SHP77 treated with DMSO at 0.1 percent for 48 hours (cell line): Measurements from ENCODE around the gene COL9A1.
"Not testable (repeated sequence)": the region's sequence is repeated elsewhere in the genome, so short reads cannot be mapped to it uniquely, and the experiment has no call there.

ENCODE experiments used
- DNase-seq: peaks from one replicate; lab custom pipeline; 2025; lab: John Stamatoyannopoulos, UW

COL9A1 gene

GRCh38 chr6:70303034-70303525 lies at the start of gene COL9A1:
COL9A1 (minus strand) TSS chr6:70303084; CDS start chr6:70302924, 160 bp downstream.
- no peak for DNase-seq

GRCh38 chr6:70351461-70351860 lies 48.6 kb upstream of the COL9A1 start:
- DNase-seq = no peak

- no peak for DNase-seq
Measured at GRCh38 chr6:70345619-70346018, 42.7 kb upstream of the COL9A1 start.

GRCh38 chr6:70343313-70343712 lies 40.4 kb upstream of the COL9A1 start:
- DNase-seq = no peak

- not testable (repeated sequence) for DNase-seq
Measured at GRCh38 chr6:70339810-70340209, 36.9 kb upstream of the COL9A1 start.

GRCh38 chr6:70338775-70339174 lies 35.9 kb upstream of the COL9A1 start:
- no peak for DNase-seq

- no peak for DNase-seq
Measured at GRCh38 chr6:70337743-70338105, 34.8 kb upstream of the COL9A1 start.

GRCh38 chr6:70336996-70337742 lies 34.3 kb upstream of the COL9A1 start:
- DNase-seq = no peak

- DNase-seq = no peak
Measured at GRCh38 chr6:70327036-70327435, 24.2 kb upstream of the COL9A1 start.

- no peak for DNase-seq
Measured at GRCh38 chr6:70325009-70325408, 22.1 kb upstream of the COL9A1 start.

GRCh38 chr6:70317799-70318198 lies 14.9 kb upstream of the COL9A1 start:
- DNase-seq = not testable (repeated sequence)

- no peak for DNase-seq
Measured at GRCh38 chr6:70315079-70315751, 12.3 kb upstream of the COL9A1 start.

- DNase-seq = no peak
Measured at GRCh38 chr6:70314296-70314695, 11.4 kb upstream of the COL9A1 start.

GRCh38 chr6:70312165-70312745 lies 9.4 kb upstream of the COL9A1 start:
- no peak for DNase-seq

- DNase-seq = no peak
Measured at GRCh38 chr6:70310063-70310694, 7.3 kb upstream of the COL9A1 start.

- no peak for DNase-seq
Measured at GRCh38 chr6:70309243-70309642, 6.4 kb upstream of the COL9A1 start.

GRCh38 chr6:70308142-70308541 lies 5.3 kb upstream of the COL9A1 start:
- not testable (repeated sequence) for DNase-seq

- DNase-seq = no peak
Measured at GRCh38 chr6:70307008-70307407, 4.1 kb upstream of the COL9A1 start.

GRCh38 chr6:70304616-70305015 lies 1.7 kb upstream of the COL9A1 start:
- DNase-seq = no peak

- DNase-seq = no peak
Measured at GRCh38 chr6:70299456-70299855, 3.4 kb downstream of the COL9A1 start.

GRCh38 chr6:70298068-70298467 lies 4.8 kb downstream of the COL9A1 start:
- no peak for DNase-seq

GRCh38 chr6:70292193-70292592 lies 10.7 kb downstream of the COL9A1 start:
- DNase-seq = no peak

GRCh38 chr6:70289299-70289698 lies 13.6 kb downstream of the COL9A1 start:
- DNase-seq = no peak
